Activated CD8-positive, alpha-beta memory T cell treated with anti-CD3 and anti-CD28 coated beads for 36 hours (primary cell): Measurements from ENCODE around the gene YY1. TPM values are rescaled to one million over a fixed set of nuclear protein-coding genes. Genes with fewer than 3 reads are reported as not detected.
"Not testable (repeated sequence)": the region's sequence is repeated elsewhere in the genome, so short reads cannot be mapped to it uniquely, and the experiment has no call there.

Source experiments
- CTCF ChIA-PET: fragments of 350-600 bp; sonication (Branson Sonifier 250); formaldehyde crosslinking; loops from one replicate; lab custom pipeline; 2021; ENCODE audit warnings: antibody characterized with exemption; lab: Charles Lee
- POLR2A ChIA-PET: fragments of 350-600 bp; sonication (Branson Sonifier 250); formaldehyde crosslinking; loops from one replicate; lab custom pipeline; 2021; ENCODE audit warnings: antibody characterized with exemption; lab: Charles Lee
- total RNA-seq, 2 experiments: library from RNA; stranded (reverse); gene quantifications; one replicate each; pipeline ENCODE4 v1.2.3, GENCODE V29; 2021

YY1 gene
- total RNA-seq, 2 experiments from 2014 or later = 108 to 109 TPM

- POLR2A ChIA-PET = not testable (repeated sequence)
- CTCF ChIA-PET = interaction anchor here (0.6 kb wide), 1 partner anchor 793 kb away, joined by 3 read pairs; no protein-coding TSS in a partner anchor
Observed at GRCh38 chr14:100312110-100312876, 73.3 kb downstream of the YY1 start.

GRCh38 chr14:100312877-100313400 is 74.0 kb downstream of the YY1 start:
- POLR2A ChIA-PET = no interaction called here
- CTCF ChIA-PET = no interaction called here

GRCh38 chr14:100313464-100314230 is 74.7 kb downstream of the YY1 start:
- CTCF ChIA-PET = interaction anchor here (1.1 kb wide), 1 partner anchor 28 kb away, joined by 5 read pairs; no protein-coding TSS in a partner anchor
- POLR2A ChIA-PET = interaction anchor here (0.7 kb wide), 1 partner anchor 87 kb away, joined by 4 read pairs; no protein-coding TSS in a partner anchor

GRCh38 chr14:100314724-100315123 is 75.8 kb downstream of the YY1 start:
- ChIA-PET POLR2A (no interaction called here), CTCF (no interaction called here)

GRCh38 chr14:100317389-100317788 is 78.4 kb downstream of the YY1 start:
- POLR2A ChIA-PET = interaction anchor here (0.7 kb wide), 1 partner anchor 38 kb away, joined by 3 read pairs; no protein-coding TSS in a partner anchor
- CTCF ChIA-PET = interaction anchor here (1.1 to 1.7 kb wide), 3 partner anchors 14 to 60 kb away, joined by 3 to 5 read pairs (median 4); no protein-coding TSS in a partner anchor

GRCh38 chr14:100317912-100318808 is 79.2 kb downstream of the YY1 start:
- ChIA-PET CTCF (interaction anchor here (0.5 to 1.6 kb wide), 3 partner anchors 21 to 60 kb away, joined by 3 to 4 read pairs (median 3); no protein-coding TSS in a partner anchor), POLR2A (no interaction called here)

- POLR2A ChIA-PET = no interaction called here
- CTCF ChIA-PET = no interaction called here
Observed at GRCh38 chr14:100320157-100320856, 81.4 kb downstream of the YY1 start.

GRCh38 chr14:100321473-100322137 is 82.7 kb downstream of the YY1 start:
- POLR2A ChIA-PET = no interaction called here

GRCh38 chr14:100322138-100322957 is 83.4 kb downstream of the YY1 start:
- ChIA-PET POLR2A (no interaction called here), CTCF (no interaction called here)

More at GRCh38 chr14:100321473-100322137, 82.7 kb downstream of the YY1 start:
- CTCF ChIA-PET = no interaction called here

- POLR2A ChIA-PET = no interaction called here
Observed at GRCh38 chr14:100323121-100323941, 84.4 kb downstream of the YY1 start, which contains the start of gene SLC25A47. Gene SLC25A47 (plus strand): TSS chr14:100323339. CDS start chr14:100323415, 76 bp downstream.

GRCh38 chr14:100323942-100324307 is 85.0 kb downstream of the YY1 start:
- CTCF ChIA-PET = no interaction called here

More at GRCh38 chr14:100323121-100323941, 84.4 kb downstream of the YY1 start, which contains the start of gene SLC25A47:
- CTCF ChIA-PET = no interaction called here

GRCh38 chr14:100325231-100325632 is 86.3 kb downstream of the YY1 start:
- ChIA-PET CTCF (no interaction called here), POLR2A (no interaction called here)

More at GRCh38 chr14:100323942-100324307, 85.0 kb downstream of the YY1 start:
- POLR2A ChIA-PET = no interaction called here

GRCh38 chr14:100325958-100326357 is 87.0 kb downstream of the YY1 start:
- ChIA-PET CTCF (interaction anchor here (0.5 kb wide), 1 partner anchor 515 kb away, joined by 3 read pairs; no protein-coding TSS in a partner anchor), POLR2A (no interaction called here)

- CTCF ChIA-PET = no interaction called here
- POLR2A ChIA-PET = interaction anchor here (0.9 kb wide), 1 partner anchor 9 kb away, joined by 6 read pairs; no protein-coding TSS in a partner anchor
Observed at GRCh38 chr14:100327128-100327527, 88.2 kb downstream of the YY1 start.

GRCh38 chr14:100328495-100329163 is 89.7 kb downstream of the YY1 start:
- ChIA-PET POLR2A (no interaction called here), CTCF (no interaction called here)
